IMR-90 (cell line): ENCODE results near the gene FRMD4B. TPM values are rescaled to one million over a fixed set of nuclear protein-coding genes. Genes with fewer than 3 reads are reported as not detected.

Experiments used
- ATAC-seq: fragments of 200-7000 bp; cut with Tn5 transposase; 2 replicates; pipeline ENCODE4 v1.9.1; 2020; ENCODE audit warnings: low read depth, mild to moderate bottlenecking, moderate library complexity
- BruUV-seq: library from RNA; stranded (reverse); fragments of 400-500 nt; replicated peaks from 2 replicates; lab custom pipeline; 2021; lab: Mats Ljungman, UMichigan
- CTCF ChIA-PET: fragments of 300-600 bp; formaldehyde crosslinking; extraction: SDS; loops from one replicate; lab custom pipeline; 2021; ENCODE audit warnings: antibody characterized with exemption; lab: Yijun Ruan, JAX
- POLR2A ChIA-PET: fragments of 300-600 bp; sonication (Branson Sonifier 250); formaldehyde crosslinking; loops from one replicate; lab custom pipeline; 2022; ENCODE audit warnings: antibody characterized with exemption; ENCODE audit not compliant: unreplicated experiment; lab: Charles Lee
- DNase-seq: peaks from one replicate; pipeline ENCODE4 v3.0.0; 2013
- H2AFZ ChIP-seq: replicated peaks from 2 replicates; pipeline ENCODE3; 2013; ENCODE audit warnings: low read length, mild to moderate bottlenecking; ENCODE audit not compliant: poor library complexity
- H2AK5ac ChIP-seq: 2 replicates; pipeline ENCODE4 v1.6.1; 2013; ENCODE audit warnings: low read depth, low read length, inconsistent platforms
- H2AK9ac ChIP-seq: replicated peaks from 2 replicates; pipeline ENCODE3; 2013; ENCODE audit warnings: mild to moderate bottlenecking, low read depth, low read length, moderate library complexity; ENCODE audit not compliant: poor library complexity
- H2BK120ac ChIP-seq: 2 replicates; pipeline ENCODE4 v1.6.1; 2013; ENCODE audit warnings: low read depth, low read length, inconsistent platforms
- H2BK15ac ChIP-seq: 3 replicates; pipeline ENCODE4 v1.6.1; 2013; ENCODE audit warnings: low read depth, low read length, inconsistent platforms
- H2BK20ac ChIP-seq: 2 replicates; pipeline ENCODE4 v1.6.1; 2013; ENCODE audit warnings: low read depth, mild to moderate bottlenecking, inconsistent platforms, low read length, moderate library complexity
- H2BK5ac ChIP-seq: 2 replicates; pipeline ENCODE4 v1.6.1; 2013; ENCODE audit warnings: mild to moderate bottlenecking, low read depth, low read length, inconsistent platforms; ENCODE audit not compliant: poor library complexity, severe bottlenecking
- H3K14ac ChIP-seq: replicated peaks from 2 replicates; pipeline ENCODE4 v1.6.1; 2013; ENCODE audit warnings: low read depth, low read length, inconsistent platforms
- H3K18ac ChIP-seq: 2 replicates; pipeline ENCODE4 v1.6.1; 2013; ENCODE audit warnings: low read depth, low read length, control low read depth
- H3K23ac ChIP-seq: 2 replicates; pipeline ENCODE4 v1.6.1; 2013; ENCODE audit warnings: low read depth, low read length, inconsistent platforms
- H3K27ac ChIP-seq: 2 replicates; pipeline ENCODE4 v1.5.1; 2013; ENCODE audit warnings: mild to moderate bottlenecking, control low read depth, low read length; ENCODE audit not compliant: insufficient read depth
- H3K27me3 ChIP-seq: 2 replicates; pipeline ENCODE4 v1.6.1; 2013; ENCODE audit warnings: low read length; ENCODE audit not compliant: control insufficient read depth, insufficient read depth
- H3K36me3 ChIP-seq: 2 replicates; pipeline ENCODE4 v1.6.1; 2013; ENCODE audit warnings: low read length, mixed read lengths; ENCODE audit not compliant: control insufficient read depth, insufficient read depth
- H3K4ac ChIP-seq: 2 replicates; pipeline ENCODE4 v1.6.1; 2013; ENCODE audit warnings: low read depth, low read length, inconsistent platforms
- H3K4me1 ChIP-seq: 2 replicates; pipeline ENCODE4 v1.6.1; 2013; ENCODE audit warnings: low read length, mixed read lengths; ENCODE audit not compliant: control insufficient read depth, insufficient read depth
- H3K4me2 ChIP-seq: 2 replicates; pipeline ENCODE4 v1.6.1; 2013; ENCODE audit warnings: low read depth, mild to moderate bottlenecking, control low read depth, low read length, moderate library complexity
- H3K4me3 ChIP-seq: 2 replicates; pipeline ENCODE4 v1.5.1; 2013; ENCODE audit warnings: low read depth, mild to moderate bottlenecking, control low read depth, low read length, moderate library complexity; ENCODE audit not compliant: insufficient read depth
- H3K56ac ChIP-seq: 2 replicates; pipeline ENCODE4 v1.6.1; 2013; ENCODE audit warnings: low read length, inconsistent platforms; ENCODE audit not compliant: insufficient read depth; ENCODE audit errors: extremely low read depth
- H3K79me1 ChIP-seq, 2 experiments: 2 replicates each; pipeline ENCODE4 v1.6.1; 2013; ENCODE audit warnings: low read length in 2 of 2, inconsistent platforms in 1 of 2, low read depth in 1 of 2
- H3K9ac ChIP-seq: 2 replicates; pipeline ENCODE4 v1.6.1; 2013; ENCODE audit warnings: low read depth, low read length, control low read depth
- H3K9me1 ChIP-seq: 2 replicates; pipeline ENCODE4 v1.6.1; 2013; ENCODE audit warnings: low read length, inconsistent platforms; ENCODE audit not compliant: insufficient read depth
- H3K9me3 ChIP-seq: 2 replicates; pipeline ENCODE4 v1.6.1; 2013; ENCODE audit warnings: low read length; ENCODE audit not compliant: control insufficient read depth, insufficient read depth
- H4K20me1 ChIP-seq: 2 replicates; pipeline ENCODE4 v1.6.1; 2013; ENCODE audit warnings: low read length, inconsistent platforms; ENCODE audit not compliant: insufficient read depth
- H4K5ac ChIP-seq: 2 replicates; pipeline ENCODE4 v1.6.1; 2013; ENCODE audit warnings: mild to moderate bottlenecking, low read depth, low read length, control low read depth
- H4K8ac ChIP-seq, 2 experiments: 2 replicates each; pipeline ENCODE4 v1.6.1; 2013; ENCODE audit warnings: low read depth in 2 of 2, low read length in 2 of 2, control low read depth in 1 of 2, inconsistent platforms in 1 of 2
- H4K91ac ChIP-seq: 2 replicates; pipeline ENCODE4 v1.6.1; 2013; ENCODE audit warnings: low read depth, low read length, inconsistent platforms; ENCODE audit not compliant: insufficient read depth
- BHLHE40 ChIP-seq: fragments of 150-350 bp; IDR thresholded peaks from 2 replicates; pipeline ENCODE4 v1.6.1; 2016; ENCODE audit warnings: mild to moderate bottlenecking, low read depth, low read length
- CEBPB ChIP-seq: IDR thresholded peaks from 2 replicates; pipeline ENCODE4 v1.6.1; 2012; ENCODE audit warnings: low read depth, low read length, improper control_type of control experiment
- CHD1 ChIP-seq: IDR thresholded peaks from 2 replicates; pipeline ENCODE4 v1.6.1; 2012; ENCODE audit warnings: low read depth, low read length, improper control_type of control experiment
- MAZ ChIP-seq: IDR thresholded peaks from 2 replicates; pipeline ENCODE4 v1.6.1; 2012; ENCODE audit warnings: low read depth, mild to moderate bottlenecking, low read length, improper control_type of control experiment, moderate library complexity, borderline replicate concordance
- NFE2L2 ChIP-seq: fragments of 150-350 bp; IDR thresholded peaks from 2 replicates; pipeline ENCODE4 v1.6.1; 2016; ENCODE audit warnings: low read depth, mild to moderate bottlenecking, low read length
- RAD21 ChIP-seq: IDR thresholded peaks from 2 replicates; pipeline ENCODE4 v1.6.1; 2012; ENCODE audit warnings: low read length, improper control_type of control experiment
- RCOR1 ChIP-seq: IDR thresholded peaks from 2 replicates; pipeline ENCODE4 v1.6.1; 2012; ENCODE audit warnings: mild to moderate bottlenecking, low read length, improper control_type of control experiment; ENCODE audit not compliant: insufficient replicate concordance
- RFX5 ChIP-seq: IDR thresholded peaks from 2 replicates; pipeline ENCODE4 v1.8.0; 2012; ENCODE audit warnings: low read depth, mild to moderate bottlenecking, low read length, moderate library complexity
- SMC3 ChIP-seq: fragments of 150-350 bp; IDR thresholded peaks from 2 replicates; pipeline ENCODE4 v1.6.1; 2016; ENCODE audit warnings: low read depth, mild to moderate bottlenecking, antibody characterized with exemption, low read length, moderate library complexity
- WGBS, 2 experiments: methylation state at CpG; one replicate each; pipeline versions ENCODE4 v1.1.5 to v1.1.7; 2013; ENCODE audit warnings: missing lambda C conversion rate in 2 of 2; ENCODE audit not compliant: insufficient read length in 1 of 2; ENCODE audit errors: extremely low coverage in 2 of 2; 5-methylcytosine and 5-hydroxymethylcytosine counted together
- dilution Hi-C: fragments of 300-500 bp; cut with HindIII; formaldehyde crosslinking; loops from one replicate; pipeline ENCODE4 v1.14.3; 2018; ENCODE audit warnings: low sequenced_read_pairs; ENCODE audit not compliant: unreplicated experiment
- in situ Hi-C: fragments of 300-500 bp; cut with MboI; formaldehyde crosslinking; loops from 3 replicates; pipeline ENCODE4 v1.14.3; 2019; ENCODE audit warnings: low sequenced_read_pairs, inconsistent platforms, mixed read lengths
- intact Hi-C: fragments of 100-400 bp; cut with micrococcal nuclease; formaldehyde crosslinking; loops from 2 replicates; pipeline ENCODE4 v1.10.0; 2022
- polyA plus RNA-seq, 3 experiments: library from polyadenylated mRNA; depleted of rRNA; stranded (reverse); fragments of >200 nt; gene quantifications; 2 replicates each; pipeline ENCODE4 v1.2.3, GENCODE V29; 2012; ENCODE audit warnings: low replicate concordance in 1 of 3
- total RNA-seq: library from RNA; depleted of rRNA; stranded (reverse); fragments of >200 nt; gene quantifications from 2 replicates; pipeline ENCODE4 v1.2.3, GENCODE V29; 2012
- TF ChIP-seq, protein P1 (sequence below): fragments of 150-350 bp; IDR thresholded peaks from 2 replicates; pipeline ENCODE4 v1.6.1; 2017; ENCODE audit warnings: mild to moderate bottlenecking, antibody characterized with exemption, low read length, low read depth

Gene FRMD4B
- total and polyA plus RNA-seq, 2 of the 4 experiments (the other 2 are of a cell fraction) = 0.14 to 0.36 TPM

DNA sequence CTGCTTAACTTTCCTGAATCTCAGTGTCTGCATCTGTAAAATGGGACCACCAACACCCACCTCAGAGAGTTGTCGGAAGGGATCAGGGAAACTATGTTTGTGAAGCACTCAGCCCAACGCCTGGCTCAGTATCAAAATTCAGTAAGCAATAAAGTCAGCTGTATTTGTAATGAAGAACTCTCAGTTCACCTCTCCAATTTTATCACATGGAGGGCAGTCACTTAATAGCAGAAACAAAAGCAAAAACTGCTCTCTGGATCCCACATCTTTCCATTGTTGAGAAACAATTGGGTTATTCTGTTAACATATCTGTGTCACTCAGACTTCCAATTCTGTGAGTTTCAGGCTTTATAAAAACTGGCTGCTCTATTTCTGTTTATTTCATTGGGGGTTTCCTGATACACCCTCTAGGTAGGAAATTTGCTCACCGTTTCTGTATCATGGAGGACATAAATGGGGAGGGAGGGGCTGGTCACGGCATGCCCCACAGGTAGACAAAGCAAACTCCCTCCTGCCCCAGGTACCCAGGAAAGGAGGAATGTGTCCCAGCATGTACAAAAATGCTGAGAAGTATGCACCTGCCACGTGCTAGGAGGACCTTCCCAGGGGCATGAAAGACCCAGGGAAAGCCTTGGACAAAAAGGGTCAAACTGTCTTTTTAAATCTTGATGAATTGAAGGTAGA lies 182.1 kb downstream of the FRMD4B start:
- DNase-seq = no peak
- Histone ChIP-seq H3K18ac (no peak overlapping the region), H4K8ac (no peak overlapping the region), H3K36me3 (no peaks in the 10 kb centered on the region), H2BK120ac (no peak overlapping the region), H3K56ac (no peak overlapping the region), H4K20me1 (no peaks in the 10 kb centered on the region), H2BK20ac (no peak overlapping the region), H2AK9ac (no peak overlapping the region), H2BK15ac (no peak overlapping the region), H3K79me1 (no peaks in the 10 kb centered on the region), H2BK5ac (no peak overlapping the region), H4K91ac (no peak overlapping the region), H2AK5ac (no peak overlapping the region), H3K14ac (no peak overlapping the region; the same call in 1 of the 2 replicates), H3K9me3 (no peaks in the 10 kb centered on the region), H3K4ac (no peak overlapping the region), H3K23ac (no peak overlapping the region), H3K27me3 (peaks cover 12% of the 10 kb centered on the region), H3K4me2 (no peak overlapping the region), H3K4me3 (no peak overlapping the region), H3K9ac (no peak overlapping the region), H2AFZ (no peak overlapping the region), H3K9me1 (no peaks in the 10 kb centered on the region), H3K4me1 (no peaks in the 10 kb centered on the region), H3K27ac (no peak overlapping the region), H4K5ac (no peak overlapping the region)
- intact Hi-C loops = no loop called here
- POLR2A ChIA-PET = no interaction called here
- CTCF ChIA-PET = no interaction called here
- no peak for TF ChIP-seq BHLHE40
- no peak for TF ChIP-seq RAD21
- no peak for TF ChIP-seq CEBPB
- TF ChIP-seq CHD1 = no peak
- TF ChIP-seq MAZ = no peak
- TF ChIP-seq, protein P1, sequence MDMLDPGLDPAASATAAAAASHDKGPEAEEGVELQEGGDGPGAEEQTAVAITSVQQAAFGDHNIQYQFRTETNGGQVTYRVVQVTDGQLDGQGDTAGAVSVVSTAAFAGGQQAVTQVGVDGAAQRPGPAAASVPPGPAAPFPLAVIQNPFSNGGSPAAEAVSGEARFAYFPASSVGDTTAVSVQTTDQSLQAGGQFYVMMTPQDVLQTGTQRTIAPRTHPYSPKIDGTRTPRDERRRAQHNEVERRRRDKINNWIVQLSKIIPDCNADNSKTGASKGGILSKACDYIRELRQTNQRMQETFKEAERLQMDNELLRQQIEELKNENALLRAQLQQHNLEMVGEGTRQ = no peak
- no peak for TF ChIP-seq NFE2L2
- TF ChIP-seq RFX5 = no peak
- TF ChIP-seq RCOR1 = no peak
- TF ChIP-seq SMC3 = no peak
- no peak for ATAC-seq
- no TSS peak for BruUV-seq
- in situ Hi-C loops = no loop called here
- dilution Hi-C loops = no loop called here
- no CpG with 5 or more reads among the region's 5 CpGs for WGBS, 2 experiments
